ENCODE measurements around the gene CLRN2. TPM values are rescaled to one million over a fixed set of nuclear protein-coding genes. Genes with fewer than 3 reads are reported as not detected.

Gene CLRN2
- not detected in 2 replicates for total RNA-seq (2014; rRNA removed)
- polyA plus RNA-seq (2012): not detected

- DNase-seq (ENCODE audit: low read depth): no peak
Measured at GRCh38 chr4:17514865-17515264, at the start of gene CLRN2. Gene CLRN2, plus strand, starts transcription at chr4:17515165. Its CDS starts 102 bp downstream, at chr4:17515267.

DNA sequence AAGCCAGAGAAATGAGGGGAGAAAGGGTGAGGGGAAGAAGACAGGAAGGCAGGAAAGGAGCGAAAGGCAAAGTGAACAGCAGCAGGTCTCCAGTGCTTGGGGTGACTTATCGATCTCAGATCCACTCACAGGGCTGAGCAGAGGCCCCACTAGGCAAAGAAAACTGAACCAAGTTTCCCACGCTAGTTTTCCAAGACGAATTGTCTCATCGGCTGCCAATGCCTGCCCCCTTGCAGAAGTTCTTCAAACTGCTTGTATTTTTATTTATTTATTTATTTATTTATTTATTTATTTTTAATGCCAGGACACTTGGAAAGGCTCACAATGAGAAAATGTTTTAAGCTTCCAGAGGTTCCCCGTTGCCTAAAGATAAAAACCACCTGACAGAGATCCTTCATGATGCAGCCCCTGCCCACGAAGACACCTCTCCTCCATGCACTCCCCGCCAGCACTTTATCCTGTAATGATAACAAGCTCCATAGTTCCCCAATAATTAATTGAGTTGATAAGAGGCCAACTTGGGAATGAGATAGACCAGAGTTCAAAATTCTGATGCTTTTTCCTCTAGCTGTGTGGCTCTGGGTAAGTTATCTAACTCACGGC lies 46.2 kb upstream of the CLRN2 start:
- peak; percentile 25 for DNase-seq (ENCODE audit: low read depth)

- no peak for DNase-seq (ENCODE audit: low read depth)
Measured at GRCh38 chr4:17469931-17470674, 44.9 kb upstream of the CLRN2 start.

GRCh38 chr4:17475481-17475880 lies 39.5 kb upstream of the CLRN2 start:
- DNase-seq (ENCODE audit: low read depth): no peak

GRCh38 chr4:17476853-17477252 lies 38.1 kb upstream of the CLRN2 start:
- DNase-seq (ENCODE audit: low read depth): no peak

DNA sequence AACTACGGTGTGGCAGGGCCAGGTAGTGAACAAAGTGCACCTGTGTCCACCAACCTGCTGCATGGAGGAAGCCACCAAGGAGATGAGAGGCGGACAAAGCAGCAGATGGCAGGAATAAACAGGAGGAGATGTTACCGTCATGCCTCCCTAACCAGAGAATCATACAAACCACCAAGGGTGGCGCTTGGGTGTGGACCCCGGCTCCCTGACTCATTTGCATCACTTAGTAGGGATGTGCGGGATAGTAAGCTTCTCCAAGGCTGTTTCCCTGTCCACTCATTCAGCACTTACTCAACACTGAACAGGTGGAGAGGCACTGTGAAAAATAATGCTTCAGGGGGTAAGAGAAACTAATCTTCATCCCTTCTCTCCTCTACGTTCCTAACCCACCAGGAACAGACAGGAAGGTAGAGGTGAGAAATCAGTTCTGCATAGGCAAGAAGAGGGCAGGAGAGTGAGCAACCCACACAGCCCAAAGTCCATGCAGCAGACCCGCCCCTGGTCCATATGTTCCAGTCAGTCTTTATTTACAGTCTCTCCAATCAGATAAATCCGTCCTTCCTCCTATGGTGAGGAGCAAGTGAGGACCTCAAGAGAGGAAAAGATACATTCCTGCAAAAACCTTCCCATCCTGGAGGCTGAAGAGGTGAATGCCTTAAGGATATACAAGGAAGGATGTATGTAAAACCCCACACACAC lies 37.0 kb upstream of the CLRN2 start:
- DNase-seq (ENCODE audit: low read depth): no peak

DNA sequence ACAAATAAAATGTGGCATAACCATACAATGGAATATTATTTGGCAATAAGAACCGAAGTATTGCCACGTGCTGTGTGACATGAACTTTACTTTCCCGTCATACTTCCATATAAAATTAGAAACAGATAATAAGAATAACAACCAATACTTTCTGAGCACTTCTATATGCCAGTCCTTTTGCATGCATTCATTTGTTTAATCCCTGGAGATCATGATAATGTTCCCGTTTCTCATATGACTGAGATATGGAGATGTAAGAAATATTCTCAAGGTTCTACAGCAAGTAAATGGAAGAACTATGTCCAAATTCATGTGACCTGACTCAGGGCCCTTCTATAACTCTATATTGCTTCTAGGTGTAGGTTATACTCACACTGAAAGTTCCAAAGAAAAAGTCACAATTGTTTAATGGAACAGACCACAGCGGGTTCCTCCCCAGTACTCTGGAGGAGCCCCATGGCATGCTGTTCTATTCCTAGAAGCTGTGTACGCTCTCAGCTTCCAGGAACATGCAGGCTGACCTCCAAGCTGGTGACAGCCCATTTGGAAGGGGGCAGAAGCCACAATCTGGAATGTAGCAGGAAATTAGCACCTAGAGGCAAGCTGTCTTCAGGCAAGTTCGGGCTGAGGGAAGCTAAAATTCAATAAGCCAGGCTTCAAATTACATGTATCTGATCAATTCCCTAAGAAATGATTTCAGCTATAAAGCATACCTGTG lies 34.6 kb upstream of the CLRN2 start:
- no peak for DNase-seq (ENCODE audit: low read depth)

GRCh38 chr4:17480955-17481354 lies 34.0 kb upstream of the CLRN2 start:
- no peak for DNase-seq (ENCODE audit: low read depth)

GRCh38 chr4:17482716-17483115 lies 32.2 kb upstream of the CLRN2 start:
- DNase-seq (ENCODE audit: low read depth): no peak

DNA sequence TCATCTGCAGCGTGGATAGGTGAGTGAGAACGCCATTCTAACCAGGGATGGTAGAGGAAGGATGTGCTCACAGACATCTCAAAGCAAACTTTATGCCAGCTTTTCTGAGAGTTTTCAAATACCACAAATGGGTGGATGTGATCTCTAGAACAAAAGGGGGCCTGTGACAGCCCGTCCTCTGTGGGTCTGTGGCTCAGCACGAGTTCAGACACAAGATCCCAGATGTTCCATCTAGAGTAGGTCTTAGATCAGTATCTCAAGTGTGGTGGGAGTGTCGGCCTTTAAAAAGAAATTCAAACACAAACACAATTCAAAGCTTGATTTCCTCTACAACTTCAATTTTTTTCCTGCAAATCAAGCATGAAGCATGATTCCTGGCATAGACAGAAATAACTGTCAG lies 25.8 kb upstream of the CLRN2 start:
- no peak for DNase-seq (ENCODE audit: low read depth)

DNA sequence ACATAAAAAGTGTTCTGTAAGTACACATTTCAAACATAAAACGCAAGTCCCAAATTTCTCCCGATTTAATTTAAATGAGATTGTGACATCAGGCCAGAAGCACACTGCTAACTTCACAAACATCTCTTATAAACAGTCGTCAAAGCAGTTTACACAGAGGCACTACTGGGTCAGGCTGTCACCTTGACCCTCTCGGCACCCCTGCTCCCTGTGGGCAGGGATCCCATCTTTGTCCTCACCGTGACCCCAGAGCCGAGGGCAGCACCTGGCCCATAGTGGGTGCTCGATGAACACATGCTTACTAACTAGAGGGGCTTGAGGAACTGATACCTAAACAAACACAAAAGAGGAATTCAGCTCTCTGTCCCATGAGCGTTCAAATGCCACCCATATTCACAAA lies 25.2 kb upstream of the CLRN2 start:
- DNase-seq (ENCODE audit: low read depth): no peak

DNA sequence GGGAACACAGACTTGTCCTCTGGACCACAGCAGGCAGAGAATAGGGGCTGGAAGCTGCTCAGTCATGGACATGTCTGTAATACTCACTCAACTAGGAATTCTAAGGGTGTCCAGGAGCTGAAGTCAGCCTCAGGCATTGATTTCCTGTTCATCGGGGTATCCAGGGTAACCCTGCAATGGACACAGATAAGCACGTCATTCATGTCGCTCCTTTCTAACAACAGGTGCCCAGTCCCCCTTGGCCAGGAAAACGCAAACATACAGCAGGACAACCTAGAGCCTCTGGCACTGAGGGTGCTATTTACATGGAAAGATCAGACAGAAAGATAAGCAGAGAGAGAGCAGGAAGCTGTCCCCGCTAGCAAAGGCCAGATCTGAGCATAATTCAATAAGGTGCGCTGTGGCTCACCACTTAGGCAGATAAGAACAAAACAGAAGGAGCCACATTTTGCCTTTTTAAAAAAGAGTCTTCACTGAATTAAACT lies 24.3 kb upstream of the CLRN2 start:
- DNase-seq (ENCODE audit: low read depth): no peak

- no peak for DNase-seq (ENCODE audit: low read depth)
Measured at GRCh38 chr4:17491196-17491595, 23.8 kb upstream of the CLRN2 start.

GRCh38 chr4:17492058-17492741 lies 22.8 kb upstream of the CLRN2 start:
- DNase-seq (ENCODE audit: low read depth): no peak

DNA sequence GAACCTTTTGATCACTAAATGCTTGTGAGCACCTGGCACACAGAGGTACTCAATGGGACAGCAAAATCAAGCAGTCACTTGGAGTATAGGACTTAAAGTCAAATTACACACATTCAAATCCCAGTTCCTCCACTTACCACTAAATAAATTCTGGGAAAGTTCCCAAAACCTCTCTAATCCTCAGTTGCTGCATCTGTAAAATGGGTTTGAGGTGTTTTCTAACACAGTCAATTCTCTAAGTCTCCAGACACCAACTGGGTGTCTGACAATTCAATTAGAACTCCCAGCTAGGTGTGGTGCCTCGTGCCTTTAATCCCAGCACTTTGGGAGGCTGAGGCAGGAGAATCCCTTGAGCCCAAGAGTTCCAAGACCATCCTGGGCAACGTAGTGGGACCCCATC lies 22.1 kb upstream of the CLRN2 start:
- DNase-seq (ENCODE audit: low read depth): no peak

GRCh38 chr4:17493619-17494018 lies 21.3 kb upstream of the CLRN2 start:
- no peak for DNase-seq (ENCODE audit: low read depth)

DNA sequence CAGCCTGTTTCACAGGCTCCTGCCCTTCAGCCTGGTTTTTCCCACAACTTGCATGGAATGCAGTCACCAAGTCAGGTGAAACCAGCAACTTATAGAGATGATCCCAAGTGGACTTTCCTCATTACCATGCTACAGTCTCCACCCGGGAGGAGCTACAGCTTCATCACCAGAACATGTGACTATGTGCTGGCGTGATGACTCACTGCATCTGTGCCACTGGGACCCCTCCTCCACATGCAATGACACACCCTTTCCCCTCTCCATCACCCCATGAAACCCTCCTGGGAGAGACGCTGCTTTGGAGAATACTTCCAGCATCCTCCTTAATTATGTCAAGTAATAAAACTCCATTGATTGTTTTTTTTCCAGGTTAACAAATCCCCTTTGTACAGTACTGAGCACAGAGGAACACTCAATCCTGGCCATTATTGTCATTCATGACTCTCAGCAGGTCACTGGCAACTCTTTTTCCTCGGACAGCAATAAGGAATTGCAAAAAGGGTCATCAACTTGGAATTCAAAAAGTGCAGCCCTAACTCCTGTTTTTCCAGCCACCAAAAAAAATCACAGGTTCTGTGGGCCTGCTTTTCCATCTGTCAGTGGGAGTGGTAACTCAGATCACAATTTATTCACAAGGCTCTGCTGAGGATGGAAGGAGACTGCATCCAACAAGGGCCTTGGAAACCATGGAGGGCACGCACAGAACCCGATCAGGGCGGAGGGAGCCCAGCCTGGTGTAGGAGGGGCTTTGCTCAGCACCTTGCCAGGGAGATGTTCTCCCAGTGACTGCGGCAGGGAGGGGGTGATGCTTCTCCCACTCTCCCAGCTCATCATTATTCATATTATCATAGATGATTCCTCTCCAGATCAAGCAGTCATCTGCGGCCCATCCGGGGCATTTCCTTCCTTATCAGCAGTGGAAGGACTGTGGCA lies 20.4 kb upstream of the CLRN2 start:
- DNase-seq (ENCODE audit: low read depth): peak; percentile 90

DNA sequence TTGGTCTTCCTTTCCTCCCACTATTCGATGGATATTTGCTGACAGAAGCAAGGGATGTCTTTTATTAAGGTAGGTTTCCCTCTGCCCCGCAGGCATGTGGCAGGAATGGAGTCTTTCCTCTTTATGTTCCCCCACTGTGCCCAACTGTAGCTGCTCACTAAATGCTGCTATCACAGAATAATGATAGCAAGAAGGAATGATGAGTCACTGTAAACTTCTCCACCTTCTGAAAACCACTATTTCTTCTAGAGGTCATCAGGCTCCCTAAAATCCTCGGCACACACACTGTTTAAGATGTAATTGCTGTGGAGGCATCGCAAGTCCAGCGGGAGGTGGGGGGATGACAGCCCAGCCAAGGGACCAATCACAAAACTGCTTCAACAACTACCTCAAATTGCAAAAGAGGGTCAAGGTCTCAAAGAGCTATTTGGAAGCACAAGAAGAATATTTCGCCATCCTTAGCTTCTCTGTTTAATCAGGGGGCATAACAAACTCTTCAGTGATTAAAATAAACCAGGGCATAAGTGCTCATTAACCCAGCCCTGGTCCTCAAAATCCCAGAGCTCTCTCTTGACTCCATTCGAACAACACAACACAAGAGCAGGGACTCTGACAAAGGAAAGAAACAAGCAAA lies 17.0 kb upstream of the CLRN2 start:
- DNase-seq (ENCODE audit: low read depth): no peak

GRCh38 chr4:17500574-17500973 lies 14.4 kb upstream of the CLRN2 start:
- no peak for DNase-seq (ENCODE audit: low read depth)

DNA sequence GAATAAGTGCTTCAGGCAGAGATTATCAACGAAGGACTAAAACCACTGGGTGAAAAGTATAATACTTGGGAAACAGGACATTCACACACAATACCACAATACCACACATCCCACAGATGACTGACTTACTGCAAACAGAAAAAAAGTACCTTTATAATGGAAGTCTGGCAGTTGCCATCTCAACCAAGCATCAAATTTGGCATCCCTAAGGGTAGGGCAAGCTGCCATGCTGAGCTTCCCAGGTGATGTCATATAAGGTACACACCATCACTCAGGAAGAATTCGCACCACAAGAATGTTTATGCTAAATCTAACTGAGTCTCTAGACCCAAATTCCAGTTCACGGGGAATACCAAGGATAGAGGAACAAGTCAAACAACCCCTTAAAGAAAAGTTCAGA lies 12.2 kb upstream of the CLRN2 start:
- no peak for DNase-seq (ENCODE audit: low read depth)

Measured in LHCN-M2 (cell line).